HG03520 (cell line): ENCODE data around the gene GPR3.
"Not testable (repeated sequence)": the region's sequence is repeated elsewhere in the genome, so short reads cannot be mapped to it uniquely, and the experiment has no call there.

Experiments used
- ATAC-seq: cut with Tn5 transposase; IDR thresholded peaks from one replicate; pipeline ENCODE4 v1.9.1; 2021; ENCODE audit warnings: mild to moderate bottlenecking, moderate library complexity; ENCODE audit not compliant: unreplicated experiment

GPR3 gene

GRCh38 chr1:27377760-27378495 lies 14.5 kb upstream of the GPR3 start:
- no peak for ATAC-seq

DNA sequence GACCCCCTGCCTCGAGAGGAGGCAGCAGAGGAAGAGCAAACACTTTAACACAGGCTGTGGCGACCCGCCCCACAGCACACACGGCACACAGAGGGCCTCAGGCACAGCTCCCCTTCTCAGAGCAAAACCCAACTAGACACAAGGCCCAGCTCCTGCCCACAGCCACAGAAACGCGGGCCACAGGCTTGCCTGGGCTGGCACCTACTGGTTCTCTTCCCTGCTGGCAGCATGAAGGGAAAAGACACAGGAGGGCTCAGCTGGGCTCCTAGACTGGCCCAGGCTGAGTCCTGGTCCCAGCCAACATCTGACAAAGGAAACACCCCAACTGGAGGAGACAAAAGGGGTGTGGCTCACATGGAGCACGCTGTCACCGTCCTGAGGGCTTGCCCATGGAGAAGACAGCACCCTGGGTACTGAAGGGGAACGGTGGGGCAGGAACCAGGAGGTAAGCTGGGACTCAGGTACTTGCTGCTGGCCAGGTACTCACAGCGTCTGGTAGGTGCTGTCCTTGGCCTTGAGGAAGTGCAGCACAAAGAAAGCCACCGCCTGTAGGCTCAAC lies 12.8 kb upstream of the GPR3 start:
- ATAC-seq: no peak

- ATAC-seq: no peak
Observed at GRCh38 chr1:27380224-27380623, 12.2 kb upstream of the GPR3 start.

GRCh38 chr1:27380766-27381733 lies 11.4 kb upstream of the GPR3 start:
- ATAC-seq: no peak

DNA sequence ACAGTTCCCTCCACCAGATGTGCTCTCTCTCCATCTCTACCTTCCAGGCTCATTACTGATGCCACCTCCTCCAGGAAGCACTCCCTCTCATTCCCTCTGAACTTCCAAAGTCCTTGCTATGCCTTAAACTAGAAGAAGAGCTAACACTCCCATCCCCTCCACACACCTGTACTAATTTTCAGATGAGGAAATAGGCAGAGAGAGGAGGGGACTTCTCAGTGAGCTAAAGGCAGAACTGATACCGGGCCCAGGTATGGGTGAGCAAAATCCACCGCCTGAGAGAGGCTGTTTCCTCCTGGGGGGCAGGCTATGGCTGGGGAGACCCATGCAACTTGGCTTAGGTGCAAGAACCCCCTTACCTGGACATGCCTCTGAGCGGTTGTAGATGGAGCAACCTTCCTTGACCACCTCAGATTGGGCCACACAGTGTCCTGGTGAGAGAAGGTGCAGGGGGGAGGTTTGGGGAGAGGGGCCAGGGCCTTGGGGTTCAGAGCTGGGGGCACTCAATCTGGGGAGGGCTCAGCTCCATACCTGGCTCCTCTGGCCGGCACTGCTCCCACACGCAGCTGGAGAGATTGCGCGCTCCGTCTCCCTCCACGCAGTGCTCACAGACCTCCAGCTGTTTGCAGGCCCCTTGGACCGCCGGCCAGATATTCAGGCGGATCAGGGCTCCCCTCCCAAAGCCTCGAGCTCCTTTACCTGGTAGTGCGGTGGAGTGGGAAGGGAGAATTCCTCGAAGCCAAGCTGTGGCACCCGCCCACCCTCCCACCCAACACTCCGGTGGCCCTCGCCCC lies 10.3 kb upstream of the GPR3 start:
- no peak for ATAC-seq

- no peak for ATAC-seq
Observed at GRCh38 chr1:27383039-27383605, 9.3 kb upstream of the GPR3 start, which contains the start of gene CD164L2. Gene CD164L2 (minus strand): TSS chr1:27383333. CDS start chr1:27383239, 94 bp downstream.

GRCh38 chr1:27383661-27384060 lies 8.8 kb upstream of the GPR3 start:
- ATAC-seq: no peak

DNA sequence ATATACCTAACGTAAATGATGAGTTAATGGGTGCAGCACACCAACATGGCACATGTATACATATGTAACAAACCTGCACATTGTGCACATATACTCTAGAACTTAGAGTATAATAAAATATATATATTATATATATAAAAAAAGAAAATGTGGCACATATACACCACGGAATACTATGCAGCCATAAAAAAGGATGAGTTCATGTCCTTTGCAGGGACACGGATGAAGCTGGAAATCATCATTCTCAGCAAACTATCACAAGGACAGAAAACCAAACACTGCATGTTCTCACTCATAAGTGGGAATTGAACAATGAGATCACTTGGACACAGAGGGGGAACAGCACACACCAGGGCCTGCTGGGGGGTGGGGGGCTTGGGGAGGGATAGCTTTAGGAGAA lies 7.6 kb upstream of the GPR3 start:
- not testable (repeated sequence) for ATAC-seq

DNA sequence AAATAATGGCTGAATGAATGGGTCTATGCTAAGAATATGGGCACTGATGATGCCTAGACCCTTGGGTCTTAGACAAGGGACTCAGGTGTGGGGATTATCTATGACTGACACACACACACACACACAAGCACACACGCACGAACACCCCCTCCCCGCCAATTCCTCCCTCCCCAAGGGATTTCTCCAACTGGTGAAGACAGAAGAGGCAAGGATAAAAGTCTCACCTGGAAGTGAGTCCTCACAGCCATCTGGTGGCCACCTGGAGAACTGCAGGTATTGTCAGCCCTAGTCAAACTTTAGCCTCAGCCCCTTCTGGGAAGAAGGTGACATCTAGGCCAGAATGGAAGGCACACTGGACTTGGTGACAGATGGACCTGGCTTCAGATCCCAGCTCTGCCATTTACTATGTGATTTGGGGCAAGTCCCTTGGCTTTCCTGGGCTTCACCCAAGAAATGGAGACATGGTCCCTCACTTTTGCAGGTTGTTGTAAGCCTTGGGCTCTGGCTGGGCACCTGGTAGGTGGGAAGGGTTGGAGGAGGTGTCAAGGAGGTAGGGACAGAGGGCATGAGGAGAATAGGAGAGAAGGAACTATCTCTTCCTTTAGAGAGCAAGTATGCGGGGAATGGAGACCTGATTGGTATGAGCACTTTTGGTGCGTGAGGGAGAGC lies 4.0 kb upstream of the GPR3 start:
- no peak for ATAC-seq

GRCh38 chr1:27391511-27392095 lies 819 bp upstream of the GPR3 start:
- ATAC-seq: no peak

GRCh38 chr1:27392778-27393635 lies 585 bp downstream of the GPR3 start:
- no peak for ATAC-seq

GRCh38 chr1:27393641-27394281 lies 1.3 kb downstream of the GPR3 start:
- no peak for ATAC-seq

DNA sequence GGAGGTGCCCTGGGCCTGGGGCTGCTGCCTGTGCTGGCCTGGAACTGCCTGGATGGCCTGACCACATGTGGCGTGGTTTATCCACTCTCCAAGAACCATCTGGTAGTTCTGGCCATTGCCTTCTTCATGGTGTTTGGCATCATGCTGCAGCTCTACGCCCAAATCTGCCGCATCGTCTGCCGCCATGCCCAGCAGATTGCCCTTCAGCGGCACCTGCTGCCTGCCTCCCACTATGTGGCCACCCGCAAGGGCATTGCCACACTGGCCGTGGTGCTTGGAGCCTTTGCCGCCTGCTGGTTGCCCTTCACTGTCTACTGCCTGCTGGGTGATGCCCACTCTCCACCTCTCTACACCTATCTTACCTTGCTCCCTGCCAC lies 1.8 kb downstream of the GPR3 start:
- no peak for ATAC-seq

GRCh38 chr1:27394925-27395324 lies 2.5 kb downstream of the GPR3 start:
- ATAC-seq: no peak

GRCh38 chr1:27395441-27396195 lies 3.2 kb downstream of the GPR3 start:
- no peak for ATAC-seq

DNA sequence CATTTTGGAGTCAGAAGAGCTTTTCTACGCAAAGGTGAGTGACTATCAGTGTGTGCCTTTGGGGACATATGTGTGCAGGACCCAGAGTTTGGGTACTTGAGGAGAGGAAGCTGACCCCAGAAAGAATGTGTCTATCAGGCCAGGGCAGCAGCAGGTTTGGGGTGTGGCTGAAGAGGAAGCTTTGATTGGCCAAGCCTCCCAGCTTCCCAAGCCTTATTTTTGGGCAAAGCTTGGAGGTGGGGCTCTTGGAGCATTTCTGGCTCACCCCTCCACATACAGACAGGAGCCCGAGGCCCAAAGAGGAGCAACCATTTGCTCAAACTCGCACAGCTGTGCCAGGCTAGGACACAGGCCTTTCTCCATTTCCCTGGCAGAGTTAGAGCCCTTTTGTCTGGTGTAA lies 4.7 kb downstream of the GPR3 start:
- ATAC-seq: no peak

GRCh38 chr1:27397749-27398148 lies 5.3 kb downstream of the GPR3 start:
- ATAC-seq: no peak
